Stimulated activated CD8-positive, alpha-beta memory T cell treated with anti-CD3 and anti-CD28 coated beads, Interleukin-2, amount 100 ng/mL, for 1 hour (primary cell): ENCODE measurements around the gene MOB3B.

Experiments used
- DNase-seq, 2 donors: peaks; one replicate each; pipeline ENCODE4 v3.0.0-alpha.2; 2020; ENCODE audit warnings: low read depth in 2 of 2

Gene MOB3B

GRCh38 chr9:27541740-27542139 is 12.1 kb upstream of the MOB3B start:
- no peak for DNase-seq

GRCh38 chr9:27540502-27540901 is 10.9 kb upstream of the MOB3B start:
- DNase-seq = no peak

- DNase-seq = no peak
Observed at GRCh38 chr9:27539479-27540441, 10.1 kb upstream of the MOB3B start.

GRCh38 chr9:27538647-27539046 is 9.0 kb upstream of the MOB3B start:
- no peak for DNase-seq

- DNase-seq = no peak
Observed at GRCh38 chr9:27537756-27538155, 8.1 kb upstream of the MOB3B start.

- DNase-seq = no peak
Observed at GRCh38 chr9:27537027-27537435, 7.4 kb upstream of the MOB3B start.

GRCh38 chr9:27536168-27536567 is 6.6 kb upstream of the MOB3B start:
- DNase-seq = no peak

GRCh38 chr9:27535701-27536118 is 6.1 kb upstream of the MOB3B start:
- no peak for DNase-seq

GRCh38 chr9:27534658-27535209 is 5.1 kb upstream of the MOB3B start:
- DNase-seq = no peak

- DNase-seq = no peak
Observed at GRCh38 chr9:27534131-27534530, 4.5 kb upstream of the MOB3B start.

- DNase-seq = no peak
Observed at GRCh38 chr9:27533311-27533710, 3.7 kb upstream of the MOB3B start.

- no peak for DNase-seq
Observed at GRCh38 chr9:27532046-27532445, 2.4 kb upstream of the MOB3B start.

- DNase-seq = no peak
Observed at GRCh38 chr9:27530915-27531755, 1.5 kb upstream of the MOB3B start.

GRCh38 chr9:27528886-27529315 is 713 bp downstream of the MOB3B start:
- DNase-seq = no peak

- no peak for DNase-seq
Observed at GRCh38 chr9:27528076-27528885, 1.3 kb downstream of the MOB3B start.

- DNase-seq = no peak
Observed at GRCh38 chr9:27527702-27528075, 1.9 kb downstream of the MOB3B start.

GRCh38 chr9:27524236-27524635 is 5.4 kb downstream of the MOB3B start, which contains the start of gene IFNK:
Gene IFNK, plus strand, starts transcription at chr9:27524290. Its CDS starts 47 bp downstream, at chr9:27524337.
- no peak for DNase-seq

GRCh38 chr9:27523141-27523540 is 6.5 kb downstream of the MOB3B start:
- no peak for DNase-seq

- DNase-seq = no peak
Observed at GRCh38 chr9:27520986-27521385, 8.6 kb downstream of the MOB3B start.

GRCh38 chr9:27519466-27520465 is 9.8 kb downstream of the MOB3B start:
- DNase-seq = no peak
